HG02870 (cell line): ENCODE data around the gene TMEM121B.

Experiments
- ATAC-seq: cut with Tn5 transposase; IDR thresholded peaks from one replicate; pipeline ENCODE4 v1.9.1; 2021; ENCODE audit warnings: mild to moderate bottlenecking, moderate library complexity; ENCODE audit not compliant: unreplicated experiment

The TMEM121B gene

DNA sequence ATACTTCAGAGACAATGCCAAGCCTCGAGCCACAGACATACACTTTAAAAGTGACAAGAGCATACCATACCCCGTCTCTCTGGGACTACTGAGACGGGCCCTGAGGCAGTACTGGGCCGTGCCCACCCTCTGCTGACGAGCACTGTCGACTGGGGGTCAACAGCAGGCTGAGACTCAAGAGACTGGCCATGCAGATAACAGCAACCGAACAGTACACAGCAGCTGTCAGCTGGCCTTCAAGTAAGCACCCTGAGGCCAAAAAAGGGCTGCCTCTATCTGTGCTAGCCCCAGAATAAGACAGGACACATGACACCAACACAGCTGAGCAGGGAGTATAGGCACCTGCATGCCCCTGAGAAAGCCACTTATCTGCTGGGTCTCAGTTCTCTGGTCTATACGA lies 18.9 kb upstream of the TMEM121B start:
- no peak for ATAC-seq

DNA sequence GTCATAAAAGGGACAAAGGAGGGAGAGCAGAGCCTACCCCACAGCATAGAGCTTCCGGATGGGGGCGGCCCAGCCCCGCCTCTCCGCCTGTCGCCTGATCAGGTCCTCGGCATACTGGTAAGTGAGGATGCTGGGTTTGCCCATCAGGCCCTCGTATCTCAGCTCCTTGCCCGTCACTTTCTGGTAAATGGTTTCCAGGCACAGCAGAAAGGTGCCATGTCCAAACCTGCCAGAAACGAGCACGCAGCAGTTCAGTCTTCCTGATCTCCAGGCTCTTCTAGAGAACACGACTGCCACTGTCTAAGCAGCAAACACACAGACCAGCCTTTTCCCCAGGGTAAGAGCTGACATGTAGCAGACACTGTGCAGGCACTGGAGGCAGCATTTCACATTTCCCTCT lies 17.4 kb upstream of the TMEM121B start:
- ATAC-seq: no peak

DNA sequence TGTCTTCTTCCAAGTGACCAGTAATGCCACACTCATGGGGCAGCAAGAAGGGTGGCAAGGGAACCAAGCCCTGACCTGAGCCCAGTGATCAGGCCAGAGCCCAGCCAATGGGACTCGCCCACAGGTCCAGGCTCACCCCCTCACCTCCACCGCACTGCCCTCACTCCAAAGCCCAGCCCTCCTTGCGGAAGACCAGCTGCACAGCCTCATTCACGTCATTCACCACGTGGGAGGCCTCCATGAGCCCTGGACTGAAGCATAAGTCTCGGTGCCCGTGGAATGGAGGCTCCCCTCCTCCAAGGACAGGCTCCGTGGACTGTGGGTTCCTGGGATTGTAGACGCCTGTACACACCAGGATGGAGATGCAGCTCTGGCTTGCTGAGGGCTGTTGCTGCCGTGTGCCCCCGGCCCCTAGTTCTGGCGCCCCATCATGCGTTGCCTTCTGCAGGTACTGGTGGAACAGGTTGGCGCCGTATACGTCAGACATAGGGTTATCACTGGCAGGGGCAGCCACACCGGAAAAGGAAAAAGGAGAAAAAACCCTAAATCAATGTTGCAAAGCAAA lies 16.8 kb upstream of the TMEM121B start:
- ATAC-seq: no peak

DNA sequence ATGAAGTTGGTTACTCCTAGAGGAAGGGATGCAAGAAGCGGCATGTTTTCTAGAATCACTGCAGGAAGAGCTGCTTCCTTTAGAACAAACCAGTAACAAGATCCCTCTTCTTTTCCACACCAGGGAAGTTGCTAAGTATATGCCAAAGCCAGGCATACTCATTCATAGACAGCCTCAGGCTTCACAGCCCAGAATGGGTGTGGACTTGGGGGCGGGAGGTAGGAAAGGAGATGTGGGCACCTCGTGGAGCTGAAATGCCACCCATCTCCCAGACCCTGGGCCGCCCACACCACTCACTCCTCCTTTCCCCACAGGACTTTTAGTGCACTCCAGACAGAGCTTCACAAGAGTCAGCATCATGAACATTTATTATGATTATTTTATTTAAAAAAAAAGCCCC lies 16.0 kb upstream of the TMEM121B start:
- ATAC-seq: no peak

DNA sequence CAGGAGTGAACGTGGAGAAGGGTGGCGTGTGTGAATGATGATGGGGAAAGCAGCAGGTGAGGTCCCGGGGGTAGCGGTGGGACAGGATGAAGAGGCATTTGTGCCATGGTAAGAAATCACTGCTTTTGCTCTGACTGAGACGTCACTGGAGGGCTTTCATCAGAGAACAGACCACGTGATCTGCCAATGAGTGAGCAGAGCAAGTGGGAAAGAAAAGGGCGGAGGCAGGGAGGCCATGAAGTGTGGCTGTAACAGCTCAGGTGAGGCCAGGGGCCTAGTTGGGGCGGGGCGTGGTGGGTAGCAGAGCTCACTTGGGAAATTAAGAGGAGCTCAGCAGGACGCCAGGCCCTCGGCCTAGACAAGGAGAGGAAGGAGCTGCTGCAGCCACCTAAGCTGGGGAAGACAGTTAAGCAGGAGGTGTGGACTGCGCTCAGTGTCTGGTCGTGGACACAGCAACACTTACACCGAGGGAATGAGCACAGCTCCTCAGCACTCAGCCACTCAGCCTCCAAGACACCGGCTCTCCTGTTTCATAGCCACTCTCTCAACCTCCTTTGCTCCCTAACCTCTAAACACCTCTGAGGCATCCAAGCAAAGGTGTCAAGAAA lies 14.1 kb upstream of the TMEM121B start:
- ATAC-seq: no peak

DNA sequence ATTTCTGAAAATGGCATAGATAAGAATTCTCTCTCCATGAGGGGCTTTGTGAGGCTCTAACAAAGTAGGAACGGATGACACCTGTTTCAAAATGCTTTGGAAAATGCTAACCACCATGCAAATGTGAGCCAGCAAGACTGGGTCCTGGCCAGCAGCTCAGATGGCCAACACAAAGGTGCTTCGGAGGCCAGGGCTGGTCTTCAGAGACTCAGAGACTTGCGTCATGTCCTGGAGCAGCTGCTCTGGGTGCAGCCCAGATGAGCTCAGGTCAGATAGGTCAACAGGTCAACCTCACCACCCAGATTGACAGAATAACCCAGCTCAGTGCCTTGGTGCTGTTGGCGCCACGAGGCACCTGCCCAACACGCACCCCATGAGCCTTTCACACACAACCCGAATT lies 12.0 kb upstream of the TMEM121B start:
- ATAC-seq: no peak

DNA sequence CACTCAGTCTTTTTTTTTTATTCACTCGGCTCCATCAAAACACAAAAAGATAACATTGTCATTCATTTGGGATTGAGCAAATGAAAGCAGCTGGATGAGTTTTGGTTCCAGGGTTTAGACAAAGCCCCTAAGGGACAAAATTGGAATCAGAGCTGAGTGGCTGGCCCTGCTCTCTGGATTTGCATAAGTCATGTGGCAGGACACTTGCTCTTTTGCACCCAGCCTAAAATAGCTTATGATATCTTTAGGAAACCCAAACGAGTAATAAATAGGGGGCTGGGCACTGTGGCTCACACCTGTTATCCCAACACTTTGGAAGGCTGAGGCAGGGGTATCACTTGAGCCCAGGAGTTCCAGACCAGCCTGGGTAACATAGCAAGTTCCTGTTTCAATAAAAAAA lies 11.0 kb upstream of the TMEM121B start:
- ATAC-seq: no peak

DNA sequence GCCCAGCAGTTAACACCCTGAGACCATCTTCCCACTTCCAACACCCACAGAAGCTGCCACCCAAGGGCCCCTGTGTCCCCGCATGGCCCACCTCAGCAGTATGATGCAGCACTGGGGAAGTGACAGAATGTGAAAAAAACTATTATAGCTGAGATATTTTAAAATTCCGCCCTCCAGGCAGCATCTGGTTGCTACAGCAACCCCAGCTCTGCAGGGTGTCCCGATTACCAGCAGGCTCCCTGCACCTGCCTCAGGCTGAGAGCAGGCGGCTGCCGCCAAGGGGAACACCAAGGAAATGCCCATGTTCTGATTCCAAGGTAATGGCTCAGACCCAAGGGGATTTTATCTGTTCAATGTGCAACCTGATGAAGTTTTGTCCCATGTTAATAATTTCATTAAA lies 10.5 kb upstream of the TMEM121B start:
- no peak for ATAC-seq

DNA sequence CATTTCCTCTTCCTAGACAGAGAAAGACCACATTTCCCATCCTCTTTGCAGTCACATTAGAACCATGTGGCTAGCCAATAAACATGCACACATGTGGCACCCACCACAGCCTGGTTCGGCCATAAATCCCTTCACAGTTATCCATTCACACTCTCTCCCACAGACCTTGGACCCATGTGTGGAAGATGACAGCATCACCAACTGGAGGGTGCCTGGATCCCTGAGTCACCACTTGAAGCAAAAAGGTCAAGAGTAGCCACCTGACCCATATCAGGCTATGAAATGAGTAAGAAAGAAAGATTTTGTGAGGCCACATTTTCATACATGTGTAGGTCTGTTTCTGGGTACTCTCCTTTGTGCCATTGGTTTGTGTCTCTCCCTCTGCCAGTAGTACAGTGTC lies 9.0 kb upstream of the TMEM121B start:
- ATAC-seq: no peak

DNA sequence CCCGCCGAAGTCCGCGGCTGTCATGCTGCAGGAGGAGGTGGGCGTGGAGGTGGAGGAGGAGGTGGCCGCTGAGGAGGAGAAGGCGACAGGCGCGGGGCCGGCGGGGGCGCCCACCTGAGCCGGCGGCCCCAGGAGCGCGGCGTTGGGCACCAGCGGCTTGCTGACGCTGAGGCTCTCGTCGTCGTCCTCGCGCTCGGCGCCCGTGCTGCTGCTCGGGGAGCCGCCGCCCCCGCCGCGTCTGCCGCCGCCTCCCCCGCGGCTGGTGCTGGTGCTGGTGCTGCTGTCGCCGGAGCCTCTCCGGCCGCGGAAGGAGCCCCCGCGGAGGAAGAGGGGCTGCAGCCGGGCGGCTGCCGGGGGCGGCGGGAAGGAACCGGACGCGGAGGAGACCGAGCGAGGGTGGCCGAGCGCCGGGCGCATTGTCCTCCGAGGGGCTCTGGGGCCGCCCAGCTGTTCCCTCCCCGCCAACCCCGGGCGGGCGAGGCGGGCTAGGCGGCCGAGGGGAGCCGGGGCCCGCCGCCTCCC lies 388 bp downstream of the TMEM121B start:
- ATAC-seq: no peak

DNA sequence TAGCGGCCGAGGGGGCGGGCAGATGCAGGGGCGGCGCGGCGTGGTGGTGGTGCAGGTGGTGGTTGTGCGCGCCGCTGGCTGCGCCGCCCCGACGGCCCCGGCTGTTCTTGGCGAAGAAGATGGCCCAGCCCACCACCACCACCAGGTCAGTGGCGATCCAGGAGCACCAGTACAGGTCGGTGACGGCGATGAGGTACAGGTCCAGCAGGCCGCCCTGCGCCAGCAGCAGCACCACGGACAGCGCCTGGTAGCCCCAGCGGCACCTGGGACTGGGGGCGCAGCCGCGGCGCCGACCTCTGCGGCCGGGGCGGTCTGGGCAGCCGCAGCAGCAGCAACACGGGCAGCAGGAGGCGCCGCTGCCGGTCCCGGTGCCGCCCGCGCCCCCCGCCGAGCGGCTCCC lies 879 bp downstream of the TMEM121B start:
- ATAC-seq: no peak

DNA sequence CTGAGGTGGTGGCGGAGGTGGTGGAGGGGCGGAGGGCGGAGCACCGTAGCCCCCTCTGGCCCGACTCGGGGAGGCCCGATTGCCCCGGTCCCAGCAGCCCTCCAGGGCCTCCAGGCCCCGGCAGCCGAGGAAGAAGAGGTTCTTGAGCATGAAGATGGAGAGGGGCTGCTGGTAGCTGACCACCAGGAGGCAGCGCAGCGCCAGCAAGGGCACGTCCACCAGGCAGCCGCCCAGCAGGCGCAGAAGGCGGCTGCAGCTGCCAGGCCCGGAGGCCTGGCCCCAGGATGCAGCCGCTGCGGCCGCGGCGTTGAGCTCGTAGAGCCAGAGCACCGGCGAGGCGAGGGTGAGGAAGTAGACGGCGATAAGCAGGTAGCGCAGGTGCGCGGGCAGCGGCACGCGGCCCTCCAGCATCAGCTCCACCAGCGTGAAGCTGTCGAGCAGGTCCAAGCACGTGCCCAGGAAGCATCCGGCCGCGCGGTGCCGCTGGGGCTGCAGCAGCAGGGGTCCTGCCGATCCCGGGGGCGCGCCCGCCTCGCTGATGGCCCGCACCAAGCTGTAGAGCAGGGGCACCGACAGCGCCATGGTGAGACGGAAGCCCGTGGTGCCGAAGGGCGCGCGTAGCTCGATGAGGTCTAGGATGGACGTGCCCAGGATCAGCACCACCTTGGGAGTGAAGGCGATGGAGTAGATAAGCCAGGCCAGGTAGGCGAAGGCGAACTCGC lies 1.5 kb downstream of the TMEM121B start:
- no peak for ATAC-seq

DNA sequence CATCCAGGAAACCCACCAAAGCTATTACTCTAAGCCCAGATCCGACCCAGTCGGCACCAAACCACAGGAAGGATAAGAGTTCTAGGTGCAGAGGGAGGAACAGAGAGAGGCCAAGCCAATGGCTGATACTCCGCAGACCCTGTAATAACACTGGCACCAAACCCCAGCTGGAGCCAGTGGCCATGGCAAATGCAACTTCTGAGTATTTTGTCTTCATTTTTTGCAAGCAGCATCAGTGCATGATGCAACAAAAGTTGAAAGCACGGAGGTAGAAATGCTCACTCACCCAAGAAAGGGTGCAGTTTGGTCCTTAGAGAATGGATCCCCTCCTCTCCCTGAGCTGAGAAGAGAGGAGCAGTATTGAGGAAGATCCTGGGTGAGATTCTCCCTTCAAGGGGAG lies 2.8 kb downstream of the TMEM121B start:
- ATAC-seq: no peak

DNA sequence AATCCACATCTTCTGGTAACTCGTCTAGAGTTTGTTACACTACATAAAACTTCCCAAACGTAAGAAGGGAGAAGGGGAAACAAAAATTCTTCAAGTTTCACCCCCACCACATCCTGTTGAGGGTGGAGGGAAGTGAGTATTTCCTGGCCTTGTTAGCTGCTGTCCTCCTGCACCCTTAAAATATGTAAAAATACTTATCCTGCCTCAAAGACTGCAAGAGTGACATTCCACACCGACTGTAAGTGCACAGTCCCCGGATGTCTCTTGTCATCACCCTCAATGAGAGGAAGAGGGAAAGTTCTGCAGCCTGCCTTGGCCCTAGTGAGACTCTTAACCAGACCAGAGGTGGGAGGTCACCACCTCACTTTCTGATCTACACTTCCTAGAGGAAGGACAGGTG lies 3.3 kb downstream of the TMEM121B start:
- ATAC-seq: no peak

DNA sequence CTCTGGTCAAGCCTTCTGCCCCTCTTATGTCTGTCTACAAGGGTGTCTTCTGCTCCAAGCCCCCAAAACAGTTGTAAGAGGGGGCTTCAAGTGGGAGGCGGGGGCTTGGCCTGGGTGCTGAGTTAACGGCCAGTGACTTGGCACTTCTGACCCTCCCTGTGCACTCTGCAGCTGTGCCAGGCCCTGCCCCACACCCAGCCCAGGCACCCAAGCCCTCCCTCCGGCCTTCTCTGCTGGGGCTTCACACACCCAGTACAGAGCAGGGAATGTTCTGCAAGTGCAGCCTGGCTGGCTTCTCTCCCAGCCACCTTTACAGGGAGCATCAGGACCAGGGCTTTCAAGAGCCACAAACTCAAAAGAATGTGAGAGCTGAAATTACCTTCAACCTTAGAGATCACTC lies 3.8 kb downstream of the TMEM121B start:
- ATAC-seq: no peak

DNA sequence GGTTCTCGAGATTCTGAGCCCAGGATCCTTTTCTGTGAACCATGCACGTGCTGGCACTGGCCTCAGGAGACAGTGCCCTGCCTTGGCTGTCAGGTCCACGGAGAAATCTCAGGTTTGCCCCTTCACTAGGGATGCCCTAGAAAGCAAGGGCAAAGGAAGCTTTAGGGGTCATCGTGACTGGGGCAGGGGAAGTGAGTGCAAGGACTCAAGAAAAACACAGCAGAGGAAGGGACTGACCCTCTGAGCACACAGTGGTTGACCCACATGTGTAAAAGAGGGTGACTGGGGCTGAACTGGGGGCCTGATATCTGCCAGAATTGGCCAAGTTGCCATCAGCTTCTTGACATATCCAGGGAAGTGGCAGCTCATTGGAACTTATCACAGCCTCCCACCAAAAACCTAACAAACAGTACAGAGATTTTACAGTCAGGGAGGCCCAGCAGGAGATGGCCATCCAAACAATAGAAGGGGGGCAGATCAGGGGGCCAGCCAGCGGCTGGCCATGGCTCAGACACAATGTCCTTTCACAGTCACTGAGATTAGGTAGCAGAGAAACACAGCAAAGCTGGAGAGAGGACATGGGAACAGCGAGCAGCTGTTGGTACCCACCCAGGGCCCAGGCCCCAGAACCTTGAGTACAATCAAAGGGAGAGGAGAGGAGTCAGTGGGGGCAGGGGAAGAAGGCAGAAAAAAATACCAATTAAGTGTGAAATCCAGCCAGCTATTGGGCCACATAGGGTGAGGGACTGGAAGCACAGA lies 4.4 kb downstream of the TMEM121B start:
- no peak for ATAC-seq

DNA sequence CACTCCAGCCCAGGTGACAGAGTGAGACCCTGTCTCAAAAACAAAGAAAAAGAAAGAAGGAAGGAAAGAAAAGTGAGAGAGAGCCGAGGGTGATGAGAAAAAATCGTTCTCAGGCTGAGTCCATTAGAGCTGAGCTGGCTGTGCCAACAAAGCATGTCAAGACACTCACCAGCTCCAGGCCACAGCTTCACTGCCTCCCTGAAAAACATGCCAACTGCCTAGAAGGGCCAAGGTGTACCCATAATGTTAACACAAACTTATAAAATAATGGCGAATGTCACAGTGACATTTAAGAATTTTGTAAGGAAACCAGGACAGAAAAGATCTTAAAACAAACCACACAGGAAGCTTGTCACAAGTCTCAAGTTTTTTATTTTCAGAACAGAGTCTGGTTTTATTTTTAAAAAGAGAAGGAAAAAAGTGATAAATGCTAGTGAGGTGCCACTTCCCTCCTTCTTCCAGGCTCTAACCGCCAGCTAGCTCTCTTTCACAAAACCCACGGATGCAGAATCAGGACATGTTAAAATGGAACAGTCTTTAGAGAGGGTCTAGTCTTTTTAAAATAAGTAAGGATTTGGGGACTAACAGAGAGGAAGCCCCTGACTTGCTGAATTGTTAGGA lies 5.1 kb downstream of the TMEM121B start:
- no peak for ATAC-seq

DNA sequence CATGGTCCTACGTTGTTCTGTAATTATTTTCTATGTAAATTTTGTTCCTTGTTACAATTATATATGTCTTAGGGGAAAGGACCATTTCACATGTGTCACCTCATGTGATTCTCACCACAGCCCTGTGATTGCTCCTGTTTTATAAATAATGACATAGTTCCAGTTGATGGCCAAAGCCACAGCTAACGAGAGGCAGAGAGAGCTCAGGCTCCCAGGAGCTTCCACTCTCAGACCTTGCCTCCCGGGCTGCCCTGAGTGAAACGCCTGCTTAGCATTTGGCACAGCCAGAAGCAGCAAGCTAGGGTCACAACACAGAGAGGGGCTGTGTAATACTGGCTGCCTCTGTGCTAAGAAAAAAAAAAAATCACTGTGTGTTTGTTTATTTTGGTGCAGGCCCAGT lies 5.9 kb downstream of the TMEM121B start:
- ATAC-seq: no peak

DNA sequence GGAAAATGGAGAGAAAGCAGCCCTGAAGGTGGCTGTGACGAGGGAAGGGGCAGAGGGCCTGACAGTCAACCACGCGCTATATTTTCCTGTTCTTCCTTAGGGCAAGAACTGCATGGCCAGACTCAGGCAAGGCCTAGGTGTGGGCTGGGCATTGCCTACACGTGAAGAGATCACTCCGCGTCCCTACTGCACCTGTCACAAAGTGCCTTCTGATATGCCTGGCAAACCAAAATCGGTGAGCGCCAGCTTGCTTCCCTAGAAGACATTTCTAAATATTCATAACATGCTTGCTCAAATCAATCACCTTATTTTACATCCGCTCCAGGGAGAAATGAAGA lies 6.3 kb downstream of the TMEM121B start:
- ATAC-seq: no peak

DNA sequence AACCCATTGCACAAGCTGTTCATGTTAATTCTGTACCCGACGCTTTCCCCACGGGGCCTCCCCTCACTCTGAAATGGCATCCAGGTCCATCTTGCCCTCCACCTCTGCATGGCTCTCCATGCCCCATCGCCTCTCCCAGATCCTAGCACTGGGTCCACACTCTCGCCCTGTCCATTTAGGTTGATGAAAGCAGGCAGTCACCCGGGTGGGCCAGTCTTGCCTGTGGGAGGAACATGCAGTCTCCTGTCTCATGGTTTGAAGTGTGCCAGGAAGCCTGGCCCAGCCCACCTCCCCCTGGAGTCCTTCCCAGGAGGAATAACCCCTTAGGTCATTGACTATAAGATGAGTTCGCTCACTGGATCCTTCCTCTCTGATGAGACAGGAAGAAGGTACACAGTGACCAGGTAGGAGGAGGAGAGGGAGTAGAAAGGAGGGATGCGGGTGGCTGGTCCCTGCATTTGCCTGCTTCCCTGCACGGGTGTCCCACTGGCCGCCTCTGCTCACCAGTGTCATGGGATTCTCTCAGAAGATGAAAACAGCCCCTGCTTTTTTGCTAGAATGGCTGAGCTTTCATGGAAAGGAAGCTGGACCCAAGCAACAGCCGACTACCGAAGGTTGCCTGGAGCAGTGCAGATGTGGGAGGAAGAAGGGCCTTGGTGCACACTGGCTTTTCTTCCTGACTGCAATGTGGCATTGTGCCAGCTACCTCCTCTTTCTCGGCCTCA lies 6.8 kb downstream of the TMEM121B start:
- ATAC-seq: no peak

DNA sequence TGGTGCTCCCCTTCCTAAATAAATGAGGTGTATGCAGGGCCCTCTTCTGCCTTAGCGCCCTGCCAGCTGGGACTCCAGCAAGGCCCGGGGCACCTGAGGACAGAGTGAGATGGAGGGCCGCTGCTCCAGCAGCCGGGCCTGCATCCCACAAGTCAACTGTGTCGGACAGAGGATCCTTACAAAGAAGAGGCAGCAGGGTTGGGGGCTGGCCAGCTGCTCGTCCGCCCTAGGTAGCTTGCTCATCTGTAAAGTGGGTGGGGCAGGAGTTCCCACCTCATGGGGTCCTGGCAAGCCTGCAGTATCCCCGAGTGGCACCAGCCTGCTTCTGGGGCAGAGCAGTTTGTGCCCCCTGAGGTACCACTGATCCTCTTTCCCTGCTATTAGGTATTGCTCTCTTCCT lies 7.6 kb downstream of the TMEM121B start:
- no peak for ATAC-seq
